SH-SY5Y (cell line): ENCODE measurements around the gene URI1.

Experiments
- GATA2 ChIP-seq: IDR thresholded peaks from 2 replicates; pipeline ENCODE4 v1.6.1; 2011; ENCODE audit warnings: mild to moderate bottlenecking, low read depth, low read length
- GATA3 ChIP-seq: IDR thresholded peaks from 2 replicates; pipeline ENCODE4 v1.6.1; 2011; ENCODE audit warnings: low read depth, mild to moderate bottlenecking, low read length, moderate library complexity

DNA sequence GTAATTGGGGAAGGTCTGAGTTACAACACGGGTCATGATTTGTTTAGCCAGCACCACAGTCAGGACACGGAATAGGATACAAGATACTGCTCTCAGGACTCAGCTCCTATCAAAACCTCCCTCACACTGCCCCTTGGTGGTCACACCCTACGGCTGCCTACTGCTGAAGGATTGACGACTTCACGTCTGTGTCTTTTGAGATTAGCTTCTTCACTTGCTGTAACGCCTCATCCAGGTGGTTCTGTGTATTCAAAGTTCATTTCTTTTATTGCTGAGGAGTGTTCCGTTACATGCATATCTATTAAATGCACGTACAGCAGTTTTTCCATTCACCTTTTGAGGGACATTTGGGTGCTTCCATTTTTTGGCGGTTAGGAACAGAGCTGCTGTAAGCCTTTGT is 46.3 kb downstream of the URI1 start:
- no peak for TF ChIP-seq GATA2
- no peak for TF ChIP-seq GATA3
